Measurements from ENCODE around the gene TOX3. TPM values are rescaled to one million over a fixed set of nuclear protein-coding genes. Genes with fewer than 3 reads are reported as not detected.

Gene TOX3
- total RNA-seq, 1 experiment from 2014 or later, result 20.2 TPM

GRCh38 chr16:52498328-52499059 is 48.4 kb downstream of the TOX3 start (continued):
- TF ChIP-seq, protein P1, sequence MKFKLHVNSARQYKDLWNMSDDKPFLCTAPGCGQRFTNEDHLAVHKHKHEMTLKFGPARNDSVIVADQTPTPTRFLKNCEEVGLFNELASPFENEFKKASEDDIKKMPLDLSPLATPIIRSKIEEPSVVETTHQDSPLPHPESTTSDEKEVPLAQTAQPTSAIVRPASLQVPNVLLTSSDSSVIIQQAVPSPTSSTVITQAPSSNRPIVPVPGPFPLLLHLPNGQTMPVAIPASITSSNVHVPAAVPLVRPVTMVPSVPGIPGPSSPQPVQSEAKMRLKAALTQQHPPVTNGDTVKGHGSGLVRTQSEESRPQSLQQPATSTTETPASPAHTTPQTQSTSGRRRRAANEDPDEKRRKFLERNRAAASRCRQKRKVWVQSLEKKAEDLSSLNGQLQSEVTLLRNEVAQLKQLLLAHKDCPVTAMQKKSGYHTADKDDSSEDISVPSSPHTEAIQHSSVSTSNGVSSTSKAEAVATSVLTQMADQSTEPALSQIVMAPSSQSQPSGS (CRISPR knock-in tag; IDR thresholded peaks at IDR 0.05; ENCODE audit: borderline replicate concordance, low read depth), result no peak
- no peak for TF ChIP-seq ZNF423 (CRISPR knock-in tag; IDR thresholded peaks at IDR 0.05)
- TF ChIP-seq TCF7 (CRISPR knock-in tag; IDR thresholded peaks at IDR 0.05; ENCODE audit: low read depth), result no peak

- H3K4me1 Mint-ChIP-seq, result peaks cover 76% of the 10 kb centered on the region
- H3K9me3 Mint-ChIP-seq, result no peaks in the 10 kb centered on the region
- H3K27me3 Mint-ChIP-seq (ENCODE audit: low read depth), result no peaks in the 10 kb centered on the region
- CTCF ChIA-PET, result no interaction called here
- no peaks in the 10 kb centered on the region for H3K36me3 Mint-ChIP-seq
- TF ChIP-seq ZNF416 (CRISPR knock-in tag; IDR thresholded peaks at IDR 0.05) (no peak), NFE2L1 (CRISPR knock-in tag; IDR thresholded peaks at IDR 0.05) (no peak), PRDM15 (CRISPR knock-in tag; IDR thresholded peaks at IDR 0.05) (no peak), CREB1 (CRISPR knock-in tag; IDR thresholded peaks at IDR 0.05) (no peak), SMAD4 (CRISPR knock-in tag; IDR thresholded peaks at IDR 0.05) (no peak), IRF2 (CRISPR knock-in tag; IDR thresholded peaks at IDR 0.05; ENCODE audit: borderline replicate concordance, low read depth) (no peak), ZNF263 (CRISPR knock-in tag; IDR thresholded peaks at IDR 0.05; ENCODE audit: low read depth) (no peak), CDX4 (CRISPR knock-in tag; IDR thresholded peaks at IDR 0.05; ENCODE audit: borderline replicate concordance) (no peak), ZNF396 (CRISPR knock-in tag; IDR thresholded peaks at IDR 0.05; ENCODE audit: borderline replicate concordance) (no peak), ZNF512 (CRISPR knock-in tag; IDR thresholded peaks at IDR 0.05; ENCODE audit: borderline replicate concordance) (no peak), ZNF138 (CRISPR knock-in tag; conservative IDR thresholded peaks at IDR 0.05) (no peak), OVOL2 (CRISPR knock-in tag; IDR thresholded peaks at IDR 0.05; ENCODE audit: borderline replicate concordance) (no peak), GABPB1 (CRISPR knock-in tag; IDR thresholded peaks at IDR 0.05) (no peak), NR3C1 (CRISPR knock-in tag; conservative IDR thresholded peaks at IDR 0.05; ENCODE audit: low read depth) (no peak), CREM (CRISPR knock-in tag; IDR thresholded peaks at IDR 0.05) (no peak), MXD4 (CRISPR knock-in tag; IDR thresholded peaks at IDR 0.05; ENCODE audit: borderline replicate concordance) (no peak)
- TF ChIP-seq, protein P2, sequence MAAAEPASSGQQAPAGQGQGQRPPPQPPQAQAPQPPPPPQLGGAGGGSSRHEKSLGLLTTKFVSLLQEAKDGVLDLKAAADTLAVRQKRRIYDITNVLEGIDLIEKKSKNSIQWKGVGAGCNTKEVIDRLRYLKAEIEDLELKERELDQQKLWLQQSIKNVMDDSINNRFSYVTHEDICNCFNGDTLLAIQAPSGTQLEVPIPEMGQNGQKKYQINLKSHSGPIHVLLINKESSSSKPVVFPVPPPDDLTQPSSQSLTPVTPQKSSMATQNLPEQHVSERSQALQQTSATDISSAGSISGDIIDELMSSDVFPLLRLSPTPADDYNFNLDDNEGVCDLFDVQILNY (CRISPR knock-in tag; IDR thresholded peaks at IDR 0.05), result no peak
- TF ChIP-seq, protein P3, sequence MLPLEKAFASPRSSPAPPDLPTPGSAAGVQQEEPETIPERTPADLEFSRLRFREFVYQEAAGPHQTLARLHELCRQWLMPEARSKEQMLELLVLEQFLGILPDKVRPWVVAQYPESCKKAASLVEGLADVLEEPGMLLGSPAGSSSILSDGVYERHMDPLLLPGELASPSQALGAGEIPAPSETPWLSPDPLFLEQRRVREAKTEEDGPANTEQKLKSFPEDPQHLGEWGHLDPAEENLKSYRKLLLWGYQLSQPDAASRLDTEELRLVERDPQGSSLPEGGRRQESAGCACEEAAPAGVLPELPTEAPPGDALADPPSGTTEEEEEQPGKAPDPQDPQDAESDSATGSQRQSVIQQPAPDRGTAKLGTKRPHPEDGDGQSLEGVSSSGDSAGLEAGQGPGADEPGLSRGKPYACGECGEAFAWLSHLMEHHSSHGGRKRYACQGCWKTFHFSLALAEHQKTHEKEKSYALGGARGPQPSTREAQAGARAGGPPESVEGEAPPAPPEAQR (CRISPR knock-in tag; IDR thresholded peaks at IDR 0.05), result no peak
- TF ChIP-seq, protein P4, sequence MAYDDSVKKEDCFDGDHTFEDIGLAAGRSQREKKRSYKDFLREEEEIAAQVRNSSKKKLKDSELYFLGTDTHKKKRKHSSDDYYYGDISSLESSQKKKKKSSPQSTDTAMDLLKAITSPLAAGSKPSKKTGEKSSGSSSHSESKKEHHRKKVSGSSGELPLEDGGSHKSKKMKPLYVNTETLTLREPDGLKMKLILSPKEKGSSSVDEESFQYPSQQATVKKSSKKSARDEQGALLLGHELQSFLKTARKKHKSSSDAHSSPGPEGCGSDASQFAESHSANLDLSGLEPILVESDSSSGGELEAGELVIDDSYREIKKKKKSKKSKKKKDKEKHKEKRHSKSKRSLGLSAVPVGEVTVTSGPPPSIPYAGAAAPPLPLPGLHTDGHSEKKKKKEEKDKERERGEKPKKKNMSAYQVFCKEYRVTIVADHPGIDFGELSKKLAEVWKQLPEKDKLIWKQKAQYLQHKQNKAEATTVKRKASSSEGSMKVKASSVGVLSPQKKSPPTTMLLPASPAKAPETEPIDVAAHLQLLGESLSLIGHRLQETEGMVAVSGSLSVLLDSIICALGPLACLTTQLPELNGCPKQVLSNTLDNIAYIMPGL (CRISPR knock-in tag; IDR thresholded peaks at IDR 0.05), result no peak
- H3K27ac Mint-ChIP-seq, result no peak overlapping the region
- ATAC-seq (no peak), DNase-seq (ENCODE audit: low spot score) (no peak)
- POLR2A ChIA-PET, result no interaction called here
- no peak overlapping the region for H3K4me3 Mint-ChIP-seq
Measured at GRCh38 chr16:52497067-52497816, 49.7 kb downstream of the TOX3 start.

All from WTC11 (cell line).